T-helper 1 cell treated with Interleukin-12 subunit alpha and Interleukin-12 subunit beta and Interleukin-4 antibody, amounts not matched to agents 30 μg/mL and 1 μg/mL, for 36 hours (primary cell): ENCODE results near the gene UBE2J2.

Source experiments
- H3K27ac Mint-ChIP-seq: one replicate; pipeline ENCODE4 v1.8.0; 2021; ENCODE audit warnings: mild to moderate bottlenecking, mixed read lengths
- H3K27me3 Mint-ChIP-seq: one replicate; pipeline ENCODE4 v1.8.0; 2021; ENCODE audit warnings: low read depth, mixed read lengths
- H3K36me3 Mint-ChIP-seq: one replicate; pipeline ENCODE4 v1.8.0; 2021; ENCODE audit warnings: low read depth, mixed read lengths
- H3K4me1 Mint-ChIP-seq: one replicate; pipeline ENCODE4 v1.8.0; 2021; ENCODE audit warnings: low read depth, mixed read lengths
- H3K4me3 Mint-ChIP-seq: one replicate; pipeline ENCODE4 v1.8.0; 2021; ENCODE audit warnings: mild to moderate bottlenecking, moderate library complexity, mixed read lengths
- H3K9me3 Mint-ChIP-seq: one replicate; pipeline ENCODE4 v1.8.0; 2021; ENCODE audit warnings: mixed read lengths

The UBE2J2 gene

DNA sequence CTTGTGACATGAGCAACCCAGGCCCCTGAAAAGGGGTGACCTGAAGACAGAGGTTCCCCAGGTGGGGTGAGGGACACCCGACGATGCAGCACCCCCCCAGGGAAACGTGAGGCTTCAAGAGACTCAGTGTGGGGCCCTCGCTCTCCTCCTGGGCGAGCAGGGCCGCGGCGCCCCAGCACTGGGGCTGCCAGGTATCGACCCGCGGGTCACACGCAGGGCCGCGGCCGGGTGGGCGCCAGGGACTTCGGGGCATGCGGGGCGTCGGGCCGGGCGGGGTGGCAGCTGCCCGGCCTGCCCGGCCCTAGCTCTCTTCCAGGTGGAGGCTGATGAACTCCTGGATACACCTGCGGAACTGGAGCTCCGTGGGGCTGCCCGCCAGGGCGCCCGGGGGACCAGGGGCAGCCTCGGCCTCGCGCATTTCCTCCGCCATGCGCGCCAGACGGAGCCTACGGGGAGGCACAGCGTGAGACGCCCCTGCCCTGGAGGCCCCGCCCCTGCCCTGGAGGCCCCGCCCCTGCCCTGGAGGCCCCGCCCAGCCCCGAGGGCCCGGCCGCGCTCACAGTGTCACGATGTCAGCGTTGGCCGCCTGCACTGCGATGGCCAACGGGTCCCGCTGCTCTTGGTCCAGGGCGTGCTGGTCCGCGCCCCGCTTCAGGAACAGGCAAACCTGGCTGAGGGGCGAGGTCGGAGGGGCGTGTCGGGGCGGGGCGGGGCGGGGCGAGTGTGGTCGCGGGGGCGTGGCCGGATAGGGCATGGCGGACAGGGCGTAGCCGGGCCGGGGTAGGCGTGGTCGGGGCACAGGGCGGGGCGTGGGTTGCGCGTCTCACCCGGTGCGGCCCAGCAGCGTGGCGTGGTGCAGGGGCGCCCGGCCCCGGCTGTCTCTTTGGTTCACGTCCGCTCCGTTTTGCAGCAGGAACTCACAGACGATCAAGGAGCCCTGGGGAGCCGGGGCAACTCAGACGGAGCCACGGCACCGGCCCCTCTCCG is 19.9 kb upstream of the UBE2J2 start:
- Mint-ChIP-seq H3K27me3 (no peaks in the 10 kb centered on the region), H3K4me1 (no peaks in the 10 kb centered on the region)

DNA sequence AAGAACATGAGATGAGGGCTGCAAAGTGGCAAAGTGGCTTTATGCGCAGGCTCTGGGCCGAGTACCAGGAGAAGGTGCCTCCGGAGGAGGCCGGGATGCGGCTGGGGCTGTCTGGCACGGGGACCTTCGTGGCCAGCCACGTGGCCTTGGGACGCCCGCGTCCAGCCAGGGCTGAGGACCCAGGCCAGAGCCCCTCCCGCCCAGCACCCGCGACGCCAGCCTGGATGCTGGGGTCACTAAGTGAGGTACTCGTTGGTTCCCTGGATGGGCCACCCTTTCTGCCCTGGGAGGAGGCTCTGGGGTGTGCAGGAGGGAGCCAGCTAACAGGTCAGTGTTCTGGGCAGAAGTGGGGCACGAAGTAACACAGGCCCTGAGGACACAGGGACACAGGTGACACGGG is 19.2 kb upstream of the UBE2J2 start:
- no peak overlapping the region for H3K4me3 Mint-ChIP-seq
- H3K4me1 Mint-ChIP-seq = no peaks in the 10 kb centered on the region
- H3K9me3 Mint-ChIP-seq = no peaks in the 10 kb centered on the region
- no peak overlapping the region for H3K27ac Mint-ChIP-seq
- no peaks in the 10 kb centered on the region for H3K27me3 Mint-ChIP-seq
- no peaks in the 10 kb centered on the region for H3K36me3 Mint-ChIP-seq

More for the DNA sequence above, 19.9 kb upstream of the UBE2J2 start:
- no peak overlapping the region for H3K4me3 Mint-ChIP-seq
- no peak overlapping the region for H3K27ac Mint-ChIP-seq
- H3K36me3 Mint-ChIP-seq = no peaks in the 10 kb centered on the region
- H3K9me3 Mint-ChIP-seq = no peaks in the 10 kb centered on the region

DNA sequence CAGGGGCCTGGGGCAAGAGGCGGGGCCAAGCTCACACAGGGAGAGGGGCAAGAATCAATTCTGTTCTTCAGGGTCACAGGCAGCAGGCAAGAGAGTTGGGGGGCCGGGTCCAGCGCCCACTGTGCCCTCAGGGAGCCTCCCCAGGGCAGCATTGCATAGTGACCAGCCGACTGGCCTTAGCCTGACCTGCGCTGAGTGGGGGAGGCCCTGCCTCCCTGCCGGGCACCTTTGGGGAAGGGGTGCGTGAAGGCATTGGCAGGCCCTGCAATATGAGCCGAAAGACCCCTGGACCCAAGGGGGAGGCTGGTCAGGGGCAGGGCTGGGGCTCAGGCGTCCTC is 18.8 kb upstream of the UBE2J2 start:
- Mint-ChIP-seq H3K36me3 (no peaks in the 10 kb centered on the region), H3K4me1 (no peaks in the 10 kb centered on the region), H3K27me3 (no peaks in the 10 kb centered on the region), H3K27ac (no peak overlapping the region), H3K4me3 (no peak overlapping the region), H3K9me3 (no peaks in the 10 kb centered on the region)

DNA sequence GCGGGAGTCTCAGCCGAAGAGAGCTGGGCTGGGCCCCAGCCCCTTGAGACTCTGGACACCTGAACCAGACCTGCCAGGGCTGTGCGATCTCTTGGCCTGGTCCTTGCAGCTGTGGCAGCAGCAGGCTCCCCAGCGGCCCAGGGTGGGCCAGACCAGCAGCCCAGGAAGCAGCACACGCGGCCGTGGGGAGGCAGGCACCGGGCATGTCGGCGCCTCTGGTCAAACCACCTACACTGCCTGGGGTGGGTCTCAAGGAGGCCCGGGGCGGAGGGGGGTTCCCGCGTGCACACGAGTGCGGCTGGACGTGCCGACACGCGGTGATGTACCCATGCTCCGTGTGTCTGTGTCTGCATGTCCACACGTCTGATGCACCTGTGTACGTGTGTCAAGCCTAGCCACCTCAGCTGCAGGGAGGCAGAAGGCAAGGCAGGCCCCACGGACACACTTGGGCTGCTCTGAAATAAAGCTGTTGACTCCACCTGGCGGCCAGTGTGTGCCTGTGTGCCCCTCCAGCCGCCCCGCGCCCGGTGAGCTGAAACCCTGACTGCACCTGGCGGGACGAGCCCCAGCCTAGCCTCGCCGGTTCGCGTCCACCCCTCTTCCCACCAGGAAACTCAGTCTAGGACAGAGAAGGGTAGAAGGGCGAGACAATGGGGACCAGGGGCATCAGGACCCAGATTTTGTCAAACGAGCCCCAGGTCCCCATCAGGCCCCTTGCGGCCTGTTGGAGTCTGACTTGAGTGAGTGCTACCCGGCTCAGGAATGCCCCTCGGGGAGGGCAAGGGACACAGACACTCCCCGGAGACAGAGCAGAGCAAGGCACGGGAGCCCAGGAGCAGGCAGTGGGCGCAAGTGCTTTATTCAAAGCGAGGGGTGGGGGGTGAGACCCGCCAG is 18.1 kb upstream of the UBE2J2 start:
- no peaks in the 10 kb centered on the region for H3K36me3 Mint-ChIP-seq
- H3K9me3 Mint-ChIP-seq = no peaks in the 10 kb centered on the region
- H3K4me3 Mint-ChIP-seq = no peak overlapping the region
- H3K27ac Mint-ChIP-seq = no peak overlapping the region
- H3K4me1 Mint-ChIP-seq = no peaks in the 10 kb centered on the region
- no peaks in the 10 kb centered on the region for H3K27me3 Mint-ChIP-seq

DNA sequence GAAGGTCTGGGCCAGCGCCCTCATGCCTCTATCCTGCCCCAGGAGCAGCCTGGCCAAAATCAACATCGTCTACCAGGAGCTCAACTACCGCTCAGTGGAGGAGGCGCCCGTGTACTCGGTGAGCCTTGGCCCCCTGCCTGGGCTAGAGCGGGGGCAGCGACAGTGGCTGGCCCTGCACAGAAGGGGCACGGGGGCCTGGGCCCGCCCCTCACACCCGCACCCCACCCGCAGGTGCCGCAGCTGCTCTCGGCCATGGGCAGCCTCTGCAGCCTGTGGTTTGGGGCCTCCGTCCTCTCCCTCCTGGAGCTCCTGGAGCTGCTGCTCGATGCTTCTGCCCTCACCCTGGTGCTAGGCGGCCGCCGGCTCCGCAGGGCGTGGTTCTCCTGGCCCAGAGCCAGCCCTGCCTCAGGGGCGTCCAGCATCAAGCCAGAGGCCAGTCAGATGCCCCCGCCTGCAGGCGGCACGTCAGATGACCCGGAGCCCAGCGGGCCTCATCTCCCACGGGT is 17.4 kb upstream of the UBE2J2 start:
- no peak overlapping the region for H3K27ac Mint-ChIP-seq
- no peaks in the 10 kb centered on the region for H3K27me3 Mint-ChIP-seq
- no peaks in the 10 kb centered on the region for H3K9me3 Mint-ChIP-seq
- no peaks in the 10 kb centered on the region for H3K4me1 Mint-ChIP-seq
- H3K36me3 Mint-ChIP-seq = no peaks in the 10 kb centered on the region
- H3K4me3 Mint-ChIP-seq = no peak overlapping the region

DNA sequence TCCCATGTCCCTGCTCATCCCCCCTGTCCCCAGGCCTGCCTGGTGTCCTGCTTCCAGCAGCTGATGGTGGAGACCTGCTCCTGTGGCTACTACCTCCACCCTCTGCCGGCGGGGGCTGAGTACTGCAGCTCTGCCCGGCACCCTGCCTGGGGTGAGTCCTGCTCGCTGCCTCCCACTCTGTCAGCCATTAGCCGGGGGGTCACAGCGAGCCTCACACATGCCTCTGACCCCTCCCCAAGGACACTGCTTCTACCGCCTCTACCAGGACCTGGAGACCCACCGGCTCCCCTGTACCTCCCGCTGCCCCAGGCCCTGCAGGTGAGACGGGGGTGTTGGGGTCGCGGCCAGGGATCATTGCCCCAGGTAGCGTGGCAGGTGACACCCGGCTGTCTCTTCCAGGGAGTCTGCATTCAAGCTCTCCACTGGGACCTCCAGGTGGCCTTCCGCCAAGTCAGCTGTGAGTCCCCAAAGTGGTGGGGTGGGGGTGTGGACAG is 16.6 kb upstream of the UBE2J2 start:
- Mint-ChIP-seq H3K4me3 (no peak overlapping the region), H3K36me3 (no peaks in the 10 kb centered on the region), H3K9me3 (no peaks in the 10 kb centered on the region), H3K27me3 (no peaks in the 10 kb centered on the region), H3K27ac (no peak overlapping the region), H3K4me1 (no peaks in the 10 kb centered on the region)

DNA sequence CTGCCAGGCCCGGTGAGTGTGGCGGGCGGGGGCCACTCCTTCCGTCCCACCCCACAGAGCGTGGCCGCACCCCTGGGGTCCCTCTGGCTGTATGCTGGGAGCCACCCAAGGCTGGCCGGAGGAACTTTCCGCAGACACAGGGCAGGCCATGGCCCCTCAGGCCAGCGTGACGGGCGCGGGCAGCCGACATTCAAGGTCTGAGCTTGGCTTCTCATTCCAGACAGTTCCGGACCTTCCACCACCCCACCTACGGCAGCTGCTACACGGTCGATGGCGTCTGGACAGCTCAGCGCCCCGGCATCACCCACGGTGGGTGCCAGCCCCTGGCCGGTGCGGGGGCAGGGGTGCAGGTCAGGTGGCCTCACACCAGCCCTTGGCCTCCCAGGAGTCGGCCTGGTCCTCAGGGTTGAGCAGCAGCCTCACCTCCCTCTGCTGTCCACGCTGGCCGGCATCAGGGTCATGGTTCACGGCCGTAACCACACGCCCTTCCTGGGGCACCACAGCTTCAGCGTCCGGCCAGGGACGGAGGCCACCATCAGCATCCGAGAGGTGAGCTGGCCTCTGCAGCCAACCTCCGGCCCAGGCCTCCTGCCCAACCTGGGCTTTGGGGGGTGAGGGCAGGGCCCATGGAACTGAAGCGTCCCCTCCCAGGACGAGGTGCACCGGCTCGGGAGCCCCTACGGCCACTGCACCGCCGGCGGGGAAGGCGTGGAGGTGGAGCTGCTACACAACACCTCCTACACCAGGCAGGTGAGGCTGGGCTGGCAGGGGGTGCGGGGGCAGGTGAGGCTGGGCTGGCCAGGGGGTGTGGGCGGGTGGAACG is 13.8 kb upstream of the UBE2J2 start:
- Mint-ChIP-seq H3K27me3 (no peaks in the 10 kb centered on the region), H3K9me3 (no peaks in the 10 kb centered on the region), H3K27ac (no peak overlapping the region), H3K36me3 (no peaks in the 10 kb centered on the region), H3K4me3 (no peak overlapping the region), H3K4me1 (no peaks in the 10 kb centered on the region)

DNA sequence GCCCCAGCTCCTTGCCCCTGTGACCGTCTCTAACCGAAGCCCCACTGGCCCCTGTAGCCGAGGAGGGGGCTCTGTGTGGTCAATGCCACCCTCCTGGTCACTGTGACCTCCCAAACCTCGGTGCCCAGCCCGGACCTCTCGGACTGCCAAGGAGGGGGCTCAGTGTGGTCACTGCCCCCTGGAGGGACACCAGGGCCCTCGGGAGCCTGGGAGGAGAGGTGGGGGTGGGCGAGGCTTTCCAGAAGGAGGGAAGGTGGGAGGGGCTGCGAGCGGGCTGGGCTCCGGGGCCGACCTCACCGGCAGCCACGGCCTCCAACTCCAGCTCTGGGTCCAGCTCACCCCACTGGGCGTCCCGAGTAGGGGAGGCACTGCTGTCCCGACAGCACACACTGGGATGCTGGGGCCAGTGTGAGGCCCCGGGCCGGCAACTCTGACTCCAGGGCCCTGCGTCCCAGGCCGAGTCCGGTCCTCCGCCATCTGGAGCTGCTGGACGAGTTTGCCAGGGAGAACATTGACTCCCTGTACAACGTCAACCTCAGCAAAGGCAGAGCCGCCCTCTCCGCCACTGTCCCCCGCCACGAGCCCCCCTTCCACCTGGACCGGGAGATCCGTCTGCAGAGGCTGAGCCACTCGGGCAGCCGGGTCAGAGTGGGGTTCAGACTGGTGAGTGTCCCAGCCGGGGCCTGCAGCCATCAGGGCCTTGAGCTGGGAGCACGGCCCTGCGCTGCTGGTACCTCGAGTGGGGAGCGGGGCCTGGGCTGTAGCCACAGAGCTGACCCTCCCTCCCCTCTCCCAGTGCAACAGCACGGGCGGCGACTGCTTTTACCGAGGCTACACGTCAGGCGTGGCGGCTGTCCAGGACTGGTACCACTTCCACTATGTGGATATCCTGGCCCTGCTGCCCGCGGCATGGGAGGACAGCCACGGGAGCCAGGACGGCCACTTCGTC is 12.9 kb upstream of the UBE2J2 start:
- Mint-ChIP-seq H3K27ac (no peak overlapping the region), H3K36me3 (no peaks in the 10 kb centered on the region), H3K27me3 (no peaks in the 10 kb centered on the region), H3K9me3 (no peaks in the 10 kb centered on the region), H3K4me1 (no peaks in the 10 kb centered on the region), H3K4me3 (no peak overlapping the region)

DNA sequence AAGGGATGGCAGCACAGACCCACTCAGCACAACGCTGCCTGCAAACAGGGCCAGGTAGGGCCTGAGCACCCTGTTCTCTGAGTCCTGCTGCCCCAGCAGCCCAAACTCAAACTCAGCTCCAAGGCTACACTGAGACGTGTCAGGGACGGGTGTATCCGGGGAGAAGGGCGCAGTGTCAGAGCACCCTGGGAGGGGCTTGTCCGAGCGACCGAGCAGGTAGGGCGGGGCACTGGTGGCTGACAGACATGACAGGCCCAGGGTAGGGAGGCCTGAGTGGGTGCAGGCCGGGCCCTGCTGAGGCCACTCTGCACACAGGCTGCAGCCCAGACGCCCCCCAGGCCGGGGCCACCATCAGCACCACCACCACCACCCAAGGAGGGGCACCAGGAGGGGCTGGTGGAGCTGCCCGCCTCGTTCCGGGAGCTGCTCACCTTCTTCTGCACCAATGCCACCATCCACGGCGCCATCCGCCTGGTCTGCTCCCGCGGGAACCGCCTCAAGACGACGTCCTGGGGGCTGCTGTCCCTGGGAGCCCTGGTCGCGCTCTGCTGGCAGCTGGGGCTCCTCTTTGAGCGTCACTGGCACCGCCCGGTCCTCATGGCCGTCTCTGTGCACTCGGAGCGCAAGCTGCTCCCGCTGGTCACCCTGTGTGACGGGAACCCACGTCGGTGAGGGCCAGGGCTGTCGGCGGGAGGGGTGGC is 12.1 kb upstream of the UBE2J2 start:
- H3K4me1 Mint-ChIP-seq = no peaks in the 10 kb centered on the region
- H3K36me3 Mint-ChIP-seq = no peaks in the 10 kb centered on the region
- no peaks in the 10 kb centered on the region for H3K27me3 Mint-ChIP-seq
- no peak overlapping the region for H3K27ac Mint-ChIP-seq
- H3K4me3 Mint-ChIP-seq = no peak overlapping the region
- H3K9me3 Mint-ChIP-seq = no peaks in the 10 kb centered on the region

DNA sequence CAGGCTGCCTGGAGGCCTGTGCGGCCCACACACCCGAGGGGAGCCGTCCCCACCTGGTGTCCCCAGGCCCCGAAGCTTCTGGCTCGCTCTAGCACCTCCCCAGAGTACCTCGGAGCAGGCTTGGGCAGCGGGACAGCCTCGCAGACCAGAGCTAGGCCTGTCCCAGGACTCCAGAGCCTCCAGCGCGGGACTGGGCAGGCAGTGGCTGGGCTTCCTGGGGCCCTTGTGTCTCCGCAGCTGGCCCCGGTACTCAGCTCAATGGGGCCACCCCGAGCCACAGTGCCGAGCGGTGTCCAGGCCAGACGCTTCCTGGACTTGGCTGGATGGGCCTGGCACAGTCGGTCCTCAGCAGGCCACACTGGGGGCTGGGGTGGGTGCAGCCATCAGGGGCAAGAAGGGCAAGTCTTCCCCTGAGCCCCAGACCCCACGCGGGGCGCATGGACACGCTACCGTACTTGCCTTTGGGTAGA is 11.5 kb upstream of the UBE2J2 start:
- no peaks in the 10 kb centered on the region for H3K9me3 Mint-ChIP-seq
- no peaks in the 10 kb centered on the region for H3K4me1 Mint-ChIP-seq

DNA sequence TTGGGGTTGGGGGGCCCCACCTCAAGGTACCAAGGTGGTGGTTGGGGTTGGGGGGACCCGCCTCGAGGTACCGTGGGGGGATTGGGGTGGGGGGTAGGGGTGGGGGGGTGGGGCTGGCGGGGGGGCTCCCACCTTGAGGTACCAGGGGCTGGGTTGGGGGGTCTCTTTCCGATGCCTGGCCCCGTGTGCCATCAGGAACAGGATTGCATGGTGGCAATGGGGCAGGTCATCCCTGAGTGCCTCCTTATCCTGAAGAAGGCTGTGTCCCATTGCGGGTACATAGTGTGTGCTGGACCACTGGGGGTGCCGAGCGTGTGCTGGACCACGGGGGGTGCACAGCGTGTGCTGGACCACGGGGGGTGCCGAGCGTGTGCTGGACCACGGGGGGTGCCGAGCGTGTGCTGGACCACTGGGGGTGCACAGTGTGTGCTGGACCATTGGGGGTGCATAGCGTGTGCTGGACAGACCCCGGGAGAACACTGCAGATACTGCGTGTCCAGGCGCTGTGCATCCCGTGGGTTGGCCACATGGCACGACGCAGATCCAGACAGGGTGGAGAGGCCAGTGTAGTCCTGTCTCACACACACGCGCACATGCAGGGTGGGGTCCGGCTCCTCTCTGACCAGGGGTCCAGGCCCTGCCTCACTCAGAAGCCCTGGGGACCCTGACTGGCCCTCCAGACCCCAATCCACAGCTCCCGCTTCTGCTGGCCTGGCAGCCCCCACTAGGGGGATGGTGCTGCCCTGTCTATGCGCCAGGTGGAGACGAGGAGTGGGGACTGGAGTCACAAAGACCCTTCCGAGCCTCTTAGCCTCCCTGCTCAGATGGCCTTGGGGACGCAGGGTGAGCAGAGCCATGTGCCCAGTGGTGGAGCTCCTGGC is 10.8 kb upstream of the UBE2J2 start:
- no peak overlapping the region for H3K4me3 Mint-ChIP-seq
- H3K27me3 Mint-ChIP-seq = no peaks in the 10 kb centered on the region
- H3K9me3 Mint-ChIP-seq = no peaks in the 10 kb centered on the region

More for the DNA sequence above, 11.5 kb upstream of the UBE2J2 start:
- Mint-ChIP-seq H3K27me3 (no peaks in the 10 kb centered on the region), H3K4me3 (no peak overlapping the region), H3K36me3 (no peaks in the 10 kb centered on the region), H3K27ac (no peak overlapping the region)

DNA sequence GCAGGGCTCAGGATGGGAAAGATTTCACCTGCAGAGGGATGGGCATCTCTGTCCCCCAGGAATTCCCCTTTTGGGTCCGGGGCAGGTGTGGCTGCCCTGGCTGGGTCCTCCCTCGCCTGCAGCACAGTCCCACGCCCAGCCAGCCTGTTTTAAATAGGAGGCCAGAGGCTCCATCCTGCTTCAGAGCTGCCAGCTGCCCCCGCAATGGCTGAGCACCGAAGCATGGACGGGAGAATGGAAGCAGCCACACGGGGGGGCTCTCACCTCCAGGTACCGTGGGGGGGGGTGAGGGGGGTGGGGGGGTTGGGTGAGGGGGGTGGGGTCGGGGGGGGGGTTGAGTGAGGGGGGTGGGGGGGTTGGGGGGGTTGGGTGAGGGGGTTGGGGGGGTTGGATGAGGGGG is 10.2 kb upstream of the UBE2J2 start:
- no peak overlapping the region for H3K4me3 Mint-ChIP-seq
- H3K9me3 Mint-ChIP-seq = no peaks in the 10 kb centered on the region
- no peaks in the 10 kb centered on the region for H3K27me3 Mint-ChIP-seq
- H3K36me3 Mint-ChIP-seq = no peaks in the 10 kb centered on the region
- no peak overlapping the region for H3K27ac Mint-ChIP-seq
- H3K4me1 Mint-ChIP-seq = no peaks in the 10 kb centered on the region

More for the DNA sequence above, 10.8 kb upstream of the UBE2J2 start:
- no peak overlapping the region for H3K27ac Mint-ChIP-seq
- no peaks in the 10 kb centered on the region for H3K4me1 Mint-ChIP-seq
- H3K36me3 Mint-ChIP-seq = no peaks in the 10 kb centered on the region
